H1 (cell line): ENCODE measurements around the gene SCYL1. TPM values are rescaled to one million over a fixed set of nuclear protein-coding genes. Genes with fewer than 3 reads are reported as not detected.

ENCODE experiments used
- HDAC6 ChIP-seq: IDR thresholded peaks from one replicate; pipeline ENCODE4 v1.7.1; 2012; ENCODE audit warnings: low read depth, mild to moderate bottlenecking, inconsistent platforms, low read length, moderate library complexity
- polyA plus RNA-seq, 7 experiments: library from polyadenylated mRNA; depleted of rRNA in 3 of 7; stranded (reverse) in 5 of 7; unstranded in 2 of 7; fragments of >200 nt in 5 of 7; fragments of 200-250 nt in 2 of 7; gene quantifications; 1 replicate in 5 of 7; 2 replicates in 1 of 7; 4 replicates in 1 of 7; pipeline versions ENCODE4 v1.2.1 to v1.2.3, GENCODE V29; 2011 to 2013; ENCODE audit warnings: missing spikeins in 2 of 7, mixed read lengths in 2 of 7
- total RNA-seq: library from RNA; stranded (reverse); fragmentation: NEBNext Ultra II Directional; extraction: Animal tissue kit (Norgen Biotek cat#: 25700); gene quantifications from 2 replicates; pipeline ENCODE4 v1.2.1, GENCODE V29; 2021
- TF ChIP-seq, protein P1 (sequence below): IDR thresholded peaks from 2 replicates; pipeline ENCODE4 v1.6.1; 2012; ENCODE audit warnings: low read length, inconsistent platforms

SCYL1 gene
- total and polyA plus RNA-seq, 2 of the 8 experiments (the other 6 are each of a cell fraction or from before 2014, with no cell fraction given), result 59.8 to 77.7 TPM

DNA sequence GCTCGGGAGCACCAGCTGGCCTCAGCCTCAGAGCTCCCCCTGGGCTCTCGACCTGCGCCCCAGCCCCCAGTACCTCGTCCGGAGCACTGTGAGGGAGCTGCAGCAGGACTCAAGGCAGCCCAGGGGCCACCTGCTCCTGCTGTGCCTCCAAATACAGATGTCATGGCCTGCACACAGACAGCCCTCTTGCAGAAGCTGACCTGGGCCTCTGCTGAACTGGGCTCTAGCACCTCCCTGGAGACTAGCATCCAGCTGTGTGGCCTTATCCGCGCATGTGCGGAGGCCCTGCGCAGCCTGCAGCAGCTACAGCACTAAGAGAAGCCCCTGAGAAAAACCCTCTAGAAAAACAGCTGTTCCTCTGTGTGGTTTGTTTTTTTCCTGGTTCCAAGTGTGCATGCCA lies 46.5 kb downstream of the SCYL1 start (continued):
- TF ChIP-seq, protein P1, sequence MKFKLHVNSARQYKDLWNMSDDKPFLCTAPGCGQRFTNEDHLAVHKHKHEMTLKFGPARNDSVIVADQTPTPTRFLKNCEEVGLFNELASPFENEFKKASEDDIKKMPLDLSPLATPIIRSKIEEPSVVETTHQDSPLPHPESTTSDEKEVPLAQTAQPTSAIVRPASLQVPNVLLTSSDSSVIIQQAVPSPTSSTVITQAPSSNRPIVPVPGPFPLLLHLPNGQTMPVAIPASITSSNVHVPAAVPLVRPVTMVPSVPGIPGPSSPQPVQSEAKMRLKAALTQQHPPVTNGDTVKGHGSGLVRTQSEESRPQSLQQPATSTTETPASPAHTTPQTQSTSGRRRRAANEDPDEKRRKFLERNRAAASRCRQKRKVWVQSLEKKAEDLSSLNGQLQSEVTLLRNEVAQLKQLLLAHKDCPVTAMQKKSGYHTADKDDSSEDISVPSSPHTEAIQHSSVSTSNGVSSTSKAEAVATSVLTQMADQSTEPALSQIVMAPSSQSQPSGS, result no peak
- no peak for TF ChIP-seq HDAC6
